GM18909 (cell line): ENCODE measurements around the gene PRXL2B.

Experiments
- ATAC-seq: cut with Tn5 transposase; IDR thresholded peaks from one replicate; pipeline ENCODE4 v1.9.1; 2021; ENCODE audit warnings: mild to moderate bottlenecking; ENCODE audit not compliant: unreplicated experiment, poor library complexity

The PRXL2B gene

GRCh38 chr1:2631136-2632050 lies 44.8 kb downstream of the PRXL2B start:
- ATAC-seq, result no peak

DNA sequence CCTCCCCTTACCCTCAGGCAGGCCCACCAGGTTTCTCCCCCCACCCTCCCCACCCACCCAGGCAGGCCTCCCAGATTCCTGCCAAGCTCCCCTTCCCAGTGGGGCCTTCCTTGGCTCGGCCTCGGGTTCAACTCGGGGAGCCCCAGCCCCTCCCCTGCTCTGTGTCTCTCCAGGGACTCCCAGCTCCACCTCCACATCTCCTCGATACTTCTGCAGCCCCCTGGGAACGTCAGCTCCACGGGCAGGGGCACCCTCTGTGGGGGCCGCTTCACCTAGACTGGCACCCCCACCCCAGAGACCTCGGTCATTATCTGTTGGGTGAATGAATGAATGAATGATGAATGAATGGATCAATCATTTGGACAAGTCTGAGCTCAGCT lies 45.5 kb downstream of the PRXL2B start:
- ATAC-seq, result no peak

DNA sequence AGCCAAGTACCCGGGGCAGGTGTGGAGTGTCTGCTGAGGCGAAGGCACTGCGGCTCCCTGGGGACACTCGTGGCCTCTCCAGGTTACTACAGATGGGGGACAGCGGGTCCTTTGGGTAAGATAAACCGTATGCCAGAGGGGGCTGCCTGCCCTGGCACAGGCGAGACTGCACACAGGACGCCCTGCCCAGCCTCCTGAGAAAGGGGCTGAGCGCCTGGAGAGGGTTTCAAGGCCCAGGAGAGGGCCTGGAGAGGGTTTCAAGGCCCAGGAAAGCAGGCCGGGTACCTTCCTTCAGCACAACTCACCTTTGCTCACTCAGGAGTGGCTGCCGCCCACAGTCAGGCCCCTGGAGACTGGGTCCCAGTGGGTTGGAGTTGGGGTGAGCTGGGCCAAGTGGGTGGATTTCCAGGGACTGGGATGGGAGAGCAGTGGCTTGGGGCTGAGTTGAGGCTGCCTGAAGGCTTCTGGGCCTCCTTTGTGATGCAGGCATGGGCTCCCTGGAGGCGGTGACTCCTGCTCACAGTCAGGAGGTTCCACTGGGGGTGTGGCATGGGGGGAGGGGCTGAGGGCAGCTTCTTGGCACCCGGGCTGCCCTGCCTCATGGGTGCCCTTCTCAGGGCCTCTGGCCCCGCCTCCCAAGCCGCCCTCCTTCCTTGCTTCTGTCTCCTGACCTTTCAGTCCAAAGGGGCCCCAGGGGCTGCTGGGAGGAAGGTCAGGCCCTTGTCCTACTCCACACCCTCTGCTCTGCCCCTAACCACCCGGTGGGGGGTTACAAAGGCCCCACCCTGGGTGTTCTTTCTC lies 46.2 kb downstream of the PRXL2B start, which contains the start of gene MMEL1:
TSS of gene MMEL1 (minus strand) at position 456 of the 801 bp plus-strand sequence. CDS start 3,532 bp downstream, outside the sequence.
- ATAC-seq, result no peak

DNA sequence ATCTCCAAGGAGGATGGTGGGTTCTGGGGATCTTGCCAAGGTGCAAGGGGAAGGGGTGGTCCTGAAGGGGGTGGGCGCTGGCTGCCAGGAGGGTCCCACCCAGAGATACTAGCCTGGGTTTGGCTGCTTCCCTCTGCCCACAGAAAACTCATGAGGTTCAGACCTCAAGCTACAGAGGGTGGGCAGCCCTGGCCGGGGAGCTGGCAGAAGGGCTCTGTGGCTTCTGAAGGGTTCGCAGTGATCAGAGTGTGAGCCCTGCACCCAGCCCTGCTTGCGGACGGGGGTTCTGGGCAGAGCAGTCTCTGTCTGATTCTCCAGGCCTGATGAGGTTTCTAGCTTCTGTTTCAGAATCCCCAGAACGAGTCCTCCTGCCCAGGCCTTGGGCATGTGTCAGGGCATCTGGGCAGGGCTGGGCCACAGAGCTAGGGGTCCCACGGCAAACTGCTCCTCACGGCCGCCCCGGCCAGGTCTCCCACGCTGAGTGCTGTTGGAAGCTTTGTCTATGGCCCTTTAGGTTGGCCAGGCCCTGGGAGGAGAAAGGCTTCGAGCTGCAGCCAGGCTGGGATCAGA lies 46.9 kb downstream of the PRXL2B start:
- ATAC-seq, result no peak

DNA sequence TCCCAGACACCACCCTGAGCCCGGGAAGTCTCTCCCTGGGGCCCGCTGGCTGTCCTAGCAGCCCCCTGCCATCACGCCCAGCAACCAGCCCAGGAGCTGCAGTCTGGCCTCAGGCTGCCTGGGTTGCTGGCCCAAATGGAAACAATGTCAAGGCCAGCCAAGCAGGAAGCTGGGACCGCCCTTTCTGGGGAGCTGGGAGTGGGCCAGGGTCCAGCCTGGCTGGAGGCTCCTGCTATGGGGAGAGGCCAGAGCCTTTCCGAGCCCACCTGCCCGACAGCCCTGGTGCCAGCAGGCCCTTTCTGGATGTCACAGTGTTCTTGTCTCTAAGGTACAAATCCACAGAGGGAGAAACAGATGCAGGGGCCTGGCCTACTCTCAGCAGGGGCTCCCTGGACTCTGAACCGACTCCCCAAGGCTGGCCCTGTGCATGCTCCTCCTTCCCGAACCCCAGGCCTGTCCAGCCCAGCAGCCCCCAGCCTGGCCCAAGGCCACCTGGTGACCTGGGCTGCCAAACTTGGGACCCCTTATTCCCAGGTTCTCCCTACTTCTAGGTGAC lies 47.4 kb downstream of the PRXL2B start:
- no peak for ATAC-seq

- no peak for ATAC-seq
Observed at GRCh38 chr1:2635361-2636010, 48.9 kb downstream of the PRXL2B start.

DNA sequence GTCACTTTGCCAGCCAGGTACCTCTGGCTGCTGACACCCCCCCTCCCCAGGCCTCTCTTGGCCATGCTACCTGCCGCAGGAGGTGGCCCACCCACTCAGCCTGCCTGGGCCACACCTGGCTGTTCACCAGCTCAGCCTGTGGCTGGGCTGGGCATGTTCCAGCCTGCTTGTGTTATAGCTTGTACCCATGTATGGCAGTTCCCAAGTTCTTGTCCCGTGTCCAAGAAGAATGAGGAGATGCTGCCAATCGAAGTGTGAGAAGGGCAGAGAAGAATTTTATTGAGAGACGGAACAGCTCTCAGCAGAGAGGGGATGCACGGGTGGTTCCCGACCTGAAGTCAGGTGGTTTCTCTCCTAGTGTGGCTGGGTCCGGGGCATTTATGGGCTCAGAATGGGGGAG lies 50.2 kb downstream of the PRXL2B start:
- no peak for ATAC-seq

- no peak for ATAC-seq
Observed at GRCh38 chr1:2637442-2638145, 51.0 kb downstream of the PRXL2B start.

DNA sequence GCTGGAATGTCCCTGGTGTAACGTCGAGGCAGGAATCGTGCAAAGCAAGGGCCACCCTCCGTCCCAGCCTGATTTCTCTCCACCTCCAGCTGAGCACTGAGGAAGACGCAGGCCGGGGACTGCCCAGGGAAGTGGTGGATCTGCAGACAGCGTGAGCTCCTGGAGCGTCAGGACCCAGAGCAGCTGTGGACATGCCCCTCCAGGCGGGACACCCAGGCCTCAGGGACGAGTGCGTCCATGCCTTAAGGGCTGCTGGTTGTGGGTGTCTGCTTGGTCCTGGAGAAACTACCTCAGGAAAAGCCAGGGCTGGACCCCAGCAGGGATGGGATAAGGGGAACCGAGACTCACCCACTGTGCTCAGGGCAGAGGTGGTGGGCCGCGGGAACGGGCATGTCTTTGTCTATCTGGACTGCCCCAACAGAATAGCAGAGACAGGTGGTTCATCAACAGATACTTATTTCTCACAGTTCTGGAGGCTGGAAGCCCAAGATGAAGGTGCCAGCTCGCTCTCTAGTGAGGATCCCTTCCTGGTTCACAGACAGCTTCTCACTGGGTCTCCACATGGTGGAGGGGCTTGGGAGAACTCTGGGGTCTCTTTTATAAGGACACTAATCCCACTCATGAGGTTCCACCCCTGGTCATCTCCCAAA lies 52.0 kb downstream of the PRXL2B start:
- ATAC-seq, result no peak

DNA sequence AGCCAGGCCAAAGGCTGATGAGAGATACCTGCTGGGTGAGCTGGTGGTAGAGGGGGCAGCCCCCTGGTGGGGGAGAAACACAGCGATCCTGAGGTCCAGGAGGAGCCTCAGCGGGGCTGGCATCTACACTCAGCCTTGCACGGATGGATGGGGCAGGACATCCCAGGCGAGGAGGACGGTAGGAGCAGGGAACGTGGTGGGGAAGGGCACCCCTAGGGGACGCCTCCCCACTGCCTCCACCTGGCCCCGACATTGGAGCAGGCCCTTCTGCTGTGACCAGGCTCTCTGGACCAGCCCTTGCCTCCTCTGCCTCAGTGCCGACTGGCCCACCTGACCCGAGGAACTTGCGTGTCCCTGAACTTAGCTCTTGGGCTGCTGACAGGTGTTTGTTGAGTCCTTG lies 52.6 kb downstream of the PRXL2B start:
- no peak for ATAC-seq

DNA sequence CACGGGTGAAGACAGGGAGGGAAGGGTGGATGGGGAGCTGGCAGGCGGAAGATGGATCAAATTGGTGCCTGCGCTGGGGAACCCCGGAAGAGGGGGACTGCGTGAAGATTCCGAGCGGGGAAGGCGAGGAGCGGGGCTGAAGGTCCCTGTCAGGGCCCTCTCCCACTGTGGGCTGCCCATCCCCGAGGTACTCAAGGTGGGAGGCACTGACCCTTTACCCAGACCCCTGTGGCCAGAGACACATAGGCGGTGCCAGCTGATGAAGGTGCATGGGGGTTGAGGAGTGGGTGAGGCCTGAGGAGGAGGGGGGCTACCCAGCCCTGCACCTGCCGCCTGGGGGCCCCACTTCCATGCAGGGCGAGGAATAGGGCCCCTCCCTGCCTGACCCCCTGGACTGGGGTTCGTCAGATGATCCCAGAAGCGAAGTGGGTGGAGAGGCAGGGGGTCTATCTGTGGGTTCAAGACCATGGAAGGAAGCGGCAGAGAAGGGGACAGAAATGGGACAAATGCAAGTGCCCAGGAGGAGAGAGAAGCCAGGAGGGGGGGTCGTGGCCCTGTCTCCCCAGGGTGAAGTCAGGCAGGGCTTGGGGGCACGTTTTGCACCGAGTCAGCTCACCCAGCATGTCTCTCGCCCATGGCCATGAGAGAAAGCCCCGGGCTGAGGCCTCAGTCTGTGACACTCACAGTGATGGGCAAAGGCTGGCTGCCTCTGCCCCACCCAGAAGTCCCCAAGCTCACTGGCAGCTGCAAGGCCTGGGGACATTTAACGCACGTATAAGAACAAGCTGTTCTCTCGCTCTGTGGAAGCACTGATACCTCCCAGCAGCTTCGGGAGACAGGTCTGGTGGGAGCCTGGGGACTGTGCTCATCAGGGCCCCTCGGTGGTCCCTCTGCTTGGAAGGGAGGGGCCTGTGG lies 53.3 kb downstream of the PRXL2B start:
- ATAC-seq, result no peak

DNA sequence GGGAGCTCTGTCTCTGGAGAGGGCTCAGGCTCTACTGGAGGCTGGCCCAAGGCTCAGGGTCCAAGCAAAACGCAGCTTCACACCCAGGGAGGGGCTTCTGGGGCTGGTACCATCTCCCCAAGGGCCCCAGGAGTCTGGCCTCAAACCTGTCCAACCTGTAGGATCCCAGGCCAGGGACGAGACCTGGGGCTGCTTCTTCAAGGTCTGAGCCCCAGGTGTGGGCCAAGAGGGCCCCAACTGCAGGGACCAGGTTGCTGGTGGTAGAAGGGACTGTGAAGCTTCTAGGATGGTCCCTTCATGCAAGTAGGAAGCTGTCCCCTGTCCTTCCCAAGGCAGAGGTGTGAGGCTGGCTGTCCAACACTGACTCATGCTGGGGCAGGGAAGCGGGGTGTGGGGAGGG lies 54.0 kb downstream of the PRXL2B start:
- ATAC-seq, result no peak
